Stimulated activated naive CD8-positive, alpha-beta T cell treated with anti-CD3 and anti-CD28 coated beads, Interleukin-15, Interleukin-2, amounts not matched to agents 100 U/mL and 50 U/mL, for 24 hours (primary cell): ENCODE results near the gene ITGAL.
"Not testable (repeated sequence)": the region's sequence is repeated elsewhere in the genome, so short reads cannot be mapped to it uniquely, and the experiment has no call there.

Experiments used
- ATAC-seq: fragments of 150-1000 bp; cut with Tn5 transposase; one replicate; pipeline ENCODE4 v1.10.0; 2021
- DNase-seq: peaks from one replicate; pipeline ENCODE4 v3.0.0; 2021

The ITGAL gene

GRCh38 chr16:30472328-30472942, at the start of gene ITGAL:
Gene ITGAL, plus strand, starts transcription at chr16:30472742. Its CDS starts 96 bp downstream, at chr16:30472838.
- ATAC-seq (peak; percentile 76), DNase-seq (peak; percentile 86)

GRCh38 chr16:30428055-30428454, 44.5 kb upstream of the ITGAL start:
- DNase-seq (no peak), ATAC-seq (no peak)

- DNase-seq (no peak), ATAC-seq (peak; percentile 12)
Observed at GRCh38 chr16:30429418-30429677, 43.2 kb upstream of the ITGAL start.

- DNase-seq (peak; percentile 96), ATAC-seq (peak; percentile 98)
Observed at GRCh38 chr16:30429678-30430427, 42.7 kb upstream of the ITGAL start, which contains the start of gene DCTPP1. Gene DCTPP1, minus strand, starts transcription at chr16:30430030. Its CDS starts 50 bp downstream, at chr16:30429980.

- ATAC-seq (peak; percentile 8), DNase-seq (no peak)
Observed at GRCh38 chr16:30430428-30430970, 42.0 kb upstream of the ITGAL start.

- peak; percentile 58 for ATAC-seq
Observed at GRCh38 chr16:30434852-30435251, 37.7 kb upstream of the ITGAL start.

GRCh38 chr16:30437511-30438046, 35.0 kb upstream of the ITGAL start:
- DNase-seq (no peak), ATAC-seq (no peak)

More at GRCh38 chr16:30434852-30435251, 37.7 kb upstream of the ITGAL start:
- DNase-seq = peak; percentile 78

- ATAC-seq (no peak), DNase-seq (no peak)
Observed at GRCh38 chr16:30438835-30439234, 33.7 kb upstream of the ITGAL start.

GRCh38 chr16:30439720-30440348, 32.7 kb upstream of the ITGAL start:
- DNase-seq (no peak), ATAC-seq (no peak)

- DNase-seq = no peak
- ATAC-seq = no peak
Observed at GRCh38 chr16:30443631-30444030, 28.9 kb upstream of the ITGAL start.

GRCh38 chr16:30444231-30445148, 28.1 kb upstream of the ITGAL start:
- DNase-seq (no peak), ATAC-seq (no peak)

GRCh38 chr16:30445149-30445407, 27.5 kb upstream of the ITGAL start:
- ATAC-seq (peak; percentile 24), DNase-seq (no peak)

GRCh38 chr16:30445408-30446202, 26.9 kb upstream of the ITGAL start, which contains the start of gene SEPHS2:
Gene SEPHS2, minus strand, starts transcription at chr16:30445874. Its CDS starts 147 bp downstream, at chr16:30445727.
- peak; percentile 95 for ATAC-seq
- DNase-seq = peak; percentile 96

GRCh38 chr16:30446203-30446595, 26.3 kb upstream of the ITGAL start:
- DNase-seq (no peak), ATAC-seq (no peak)

- DNase-seq = no peak
- ATAC-seq = no peak
Observed at GRCh38 chr16:30447512-30448226, 24.9 kb upstream of the ITGAL start.

GRCh38 chr16:30449116-30449435, 23.5 kb upstream of the ITGAL start:
- DNase-seq (no peak), ATAC-seq (no peak)

GRCh38 chr16:30452709-30453580, 19.6 kb upstream of the ITGAL start:
- ATAC-seq, DNase-seq: not testable (repeated sequence)

- DNase-seq = no peak
- ATAC-seq = no peak
Observed at GRCh38 chr16:30456302-30456701, 16.2 kb upstream of the ITGAL start.

- ATAC-seq (no peak), DNase-seq (no peak)
Observed at GRCh38 chr16:30457256-30457655, 15.3 kb upstream of the ITGAL start.
